ENCODE data around the gene ITGB2. TPM values are rescaled to one million over a fixed set of nuclear protein-coding genes. Genes with fewer than 3 reads are reported as not detected.

The ITGB2 gene
- total RNA-seq, 4 donors from 2014 or later, result 11.2 to 18.8 (median 15.3) TPM

DNA sequence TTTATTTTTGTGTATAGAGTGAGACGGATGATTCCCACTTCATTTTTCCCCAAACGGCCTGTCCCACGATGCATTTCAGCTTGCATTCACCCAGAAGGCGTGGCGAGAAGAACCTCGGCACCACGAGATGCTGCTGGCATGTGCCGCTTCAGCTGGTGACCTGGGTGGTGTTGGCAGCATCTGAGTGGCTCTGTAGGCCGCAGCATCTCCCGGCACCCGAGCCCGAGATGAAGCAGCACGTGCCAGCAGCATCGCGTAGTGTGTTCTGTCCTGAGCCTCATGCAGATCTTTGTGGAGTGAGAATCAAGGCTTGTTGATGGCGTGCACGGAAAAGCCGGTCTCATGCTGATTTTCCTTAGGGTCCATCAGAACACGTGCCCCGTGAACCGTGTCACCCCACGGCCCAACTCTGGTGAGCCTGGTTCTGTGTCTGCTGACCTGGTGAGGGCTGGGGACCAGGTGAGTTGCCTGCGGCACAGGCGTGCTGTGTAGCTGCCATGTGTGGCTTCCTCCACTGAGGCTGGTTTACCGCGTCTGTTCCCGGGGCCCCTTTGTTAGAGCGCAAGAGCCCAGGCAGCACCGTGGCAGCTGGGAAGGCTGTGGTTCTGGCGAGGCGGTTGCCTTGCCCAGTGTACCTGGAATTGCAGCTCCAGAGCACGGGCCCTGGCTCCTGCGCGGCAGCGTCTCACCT lies 35.8 kb upstream of the ITGB2 start:
- H3K9me3 ChIP-seq, result no peaks in the 10 kb centered on the region
- WGBS, result 92% methylated on average over 29 of the region's 35 CpGs
- no peaks in the 10 kb centered on the region for H3K27me3 ChIP-seq
- peaks cover 49% of the 10 kb centered on the region for H3K36me3 ChIP-seq
- H3K27ac ChIP-seq, result no peak overlapping the region
- H3K4me3 ChIP-seq, result no peak overlapping the region
- no peak for TF ChIP-seq POLR2A (IDR thresholded peaks at IDR 0.05)
- TF ChIP-seq, protein P1, sequence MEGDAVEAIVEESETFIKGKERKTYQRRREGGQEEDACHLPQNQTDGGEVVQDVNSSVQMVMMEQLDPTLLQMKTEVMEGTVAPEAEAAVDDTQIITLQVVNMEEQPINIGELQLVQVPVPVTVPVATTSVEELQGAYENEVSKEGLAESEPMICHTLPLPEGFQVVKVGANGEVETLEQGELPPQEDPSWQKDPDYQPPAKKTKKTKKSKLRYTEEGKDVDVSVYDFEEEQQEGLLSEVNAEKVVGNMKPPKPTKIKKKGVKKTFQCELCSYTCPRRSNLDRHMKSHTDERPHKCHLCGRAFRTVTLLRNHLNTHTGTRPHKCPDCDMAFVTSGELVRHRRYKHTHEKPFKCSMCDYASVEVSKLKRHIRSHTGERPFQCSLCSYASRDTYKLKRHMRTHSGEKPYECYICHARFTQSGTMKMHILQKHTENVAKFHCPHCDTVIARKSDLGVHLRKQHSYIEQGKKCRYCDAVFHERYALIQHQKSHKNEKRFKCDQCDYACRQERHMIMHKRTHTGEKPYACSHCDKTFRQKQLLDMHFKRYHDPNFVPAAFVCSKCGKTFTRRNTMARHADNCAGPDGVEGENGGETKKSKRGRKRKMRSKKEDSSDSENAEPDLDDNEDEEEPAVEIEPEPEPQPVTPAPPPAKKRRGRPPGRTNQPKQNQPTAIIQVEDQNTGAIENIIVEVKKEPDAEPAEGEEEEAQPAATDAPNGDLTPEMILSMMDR (IDR thresholded peaks at IDR 0.05), result no peak
- TF ChIP-seq EP300 (IDR thresholded peaks at IDR 0.05), result no peak
- TF ChIP-seq POLR2AphosphoS5 (IDR thresholded peaks at IDR 0.05), result no peak
- peaks cover 38% of the 10 kb centered on the region for H3K4me1 ChIP-seq
- DNase-seq (ENCODE audit: low spot score in 2 of 2), result no peak

DNA sequence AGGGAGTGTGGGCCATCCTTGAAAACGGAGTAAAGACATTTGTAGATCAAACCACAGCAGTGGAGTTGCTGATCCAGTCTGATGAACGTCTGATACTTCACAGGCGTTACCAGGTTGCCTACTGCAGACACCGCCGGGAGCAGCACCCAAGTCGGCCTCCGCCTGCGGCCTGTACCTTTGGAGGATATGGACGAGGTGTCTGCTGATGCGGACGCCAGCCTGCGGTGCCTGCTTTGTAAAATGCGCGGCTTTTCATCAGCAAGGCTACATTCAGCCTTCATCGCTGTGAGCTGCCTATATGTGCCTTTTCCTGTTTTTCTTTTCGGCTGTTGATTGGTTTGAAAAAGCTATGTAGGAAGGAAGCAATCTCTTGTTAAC lies 35.1 kb upstream of the ITGB2 start:
- Histone ChIP-seq H3K9me3 (no peaks in the 10 kb centered on the region), H3K4me1 (peaks cover 38% of the 10 kb centered on the region), H3K4me3 (no peak overlapping the region), H3K27ac (no peak overlapping the region), H3K27me3 (no peaks in the 10 kb centered on the region), H3K36me3 (peaks cover 50% of the 10 kb centered on the region)
- TF ChIP-seq POLR2AphosphoS5 (IDR thresholded peaks at IDR 0.05), result no peak
- TF ChIP-seq, protein P1 (IDR thresholded peaks at IDR 0.05), result no peak
- TF ChIP-seq EP300 (IDR thresholded peaks at IDR 0.05), result no peak
- TF ChIP-seq POLR2A (IDR thresholded peaks at IDR 0.05), result no peak
- no peak for DNase-seq (ENCODE audit: low spot score in 2 of 2)
- 88% methylated on average over 16 of the region's 16 CpGs for WGBS

- TF ChIP-seq POLR2AphosphoS5 (IDR thresholded peaks at IDR 0.05) (no peak), EP300 (IDR thresholded peaks at IDR 0.05) (no peak), POLR2A (IDR thresholded peaks at IDR 0.05) (no peak)
- TF ChIP-seq, protein P1 (IDR thresholded peaks at IDR 0.05), result no peak
- Histone ChIP-seq H3K36me3 (peaks cover 47% of the 10 kb centered on the region), H3K9me3 (no peaks in the 10 kb centered on the region), H3K27me3 (no peaks in the 10 kb centered on the region), H3K4me3 (no peak overlapping the region), H3K27ac (no peak overlapping the region), H3K4me1 (peaks cover 38% of the 10 kb centered on the region)
- no peak for DNase-seq (ENCODE audit: low spot score in 2 of 2)
- WGBS, result 81% methylated on average over 21 of the region's 21 CpGs
These were observed 34.6 kb upstream of the ITGB2 start for GRCh38 chr21:44955141-44955797.

DNA sequence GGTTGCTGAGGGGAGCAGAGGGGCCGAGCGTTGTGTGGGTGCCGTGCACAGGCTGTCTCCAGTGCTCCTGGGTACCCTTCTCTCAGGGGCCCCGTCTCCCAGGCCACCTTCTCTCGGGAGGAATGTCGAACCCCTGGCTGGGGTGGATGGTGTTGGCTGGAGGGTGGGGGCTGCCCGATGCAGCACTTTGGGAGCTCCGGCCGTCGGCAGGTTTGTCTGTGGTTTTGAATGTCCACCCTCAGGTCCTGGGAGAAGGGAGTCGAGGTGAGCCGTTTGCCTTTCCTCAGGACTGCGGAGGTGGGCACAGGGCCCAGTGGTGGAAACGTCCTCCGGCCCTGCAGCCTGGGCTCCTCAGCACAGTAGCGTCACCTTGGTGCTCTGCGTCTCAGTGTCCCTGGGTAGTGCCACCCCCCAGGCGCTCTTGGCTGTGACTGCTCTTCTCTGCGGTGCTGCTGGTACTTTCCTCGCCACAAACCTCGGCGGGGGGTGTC lies 33.6 kb upstream of the ITGB2 start:
- Histone ChIP-seq H3K4me3 (no peak overlapping the region), H3K9me3 (no peaks in the 10 kb centered on the region), H3K36me3 (peaks cover 42% of the 10 kb centered on the region), H3K27me3 (no peaks in the 10 kb centered on the region), H3K27ac (no peak overlapping the region), H3K4me1 (peaks cover 38% of the 10 kb centered on the region)
- DNase-seq (ENCODE audit: low spot score in 2 of 2), result no peak
- TF ChIP-seq EP300 (IDR thresholded peaks at IDR 0.05) (no peak), POLR2AphosphoS5 (IDR thresholded peaks at IDR 0.05) (no peak), POLR2A (IDR thresholded peaks at IDR 0.05) (no peak)
- TF ChIP-seq, protein P1 (IDR thresholded peaks at IDR 0.05), result no peak
- WGBS, result 91% methylated on average over 19 of the region's 22 CpGs

- Histone ChIP-seq H3K27ac (no peak overlapping the region), H3K27me3 (no peaks in the 10 kb centered on the region), H3K36me3 (peaks cover 42% of the 10 kb centered on the region), H3K9me3 (no peaks in the 10 kb centered on the region), H3K4me3 (no peak overlapping the region), H3K4me1 (peaks cover 32% of the 10 kb centered on the region)
- WGBS, result 93% methylated on average over 13 of the region's 13 CpGs
- no peak for DNase-seq (ENCODE audit: low spot score in 2 of 2)
- TF ChIP-seq POLR2A (IDR thresholded peaks at IDR 0.05) (no peak), POLR2AphosphoS5 (IDR thresholded peaks at IDR 0.05) (no peak), EP300 (IDR thresholded peaks at IDR 0.05) (no peak)
- TF ChIP-seq, protein P1 (IDR thresholded peaks at IDR 0.05), result no peak
These were observed 32.9 kb upstream of the ITGB2 start for GRCh38 chr21:44953628-44954021.

All from suprapubic skin (tissue), 4 donors.